T-helper 2 cell treated with Interferon-gamma antibody and Interleukin-4, amounts not matched to agents 5 μg/mL and 100 μg/mL, for 36 hours (primary cell): ENCODE measurements around the gene SERPINB3.
"Not testable (repeated sequence)": the region's sequence is repeated elsewhere in the genome, so short reads cannot be mapped to it uniquely, and the experiment has no call there.

Experiments
- DNase-seq: peaks from one replicate; pipeline ENCODE4 v3.0.0; 2021; ENCODE audit warnings: low spot score
- H3K27ac Mint-ChIP-seq: one replicate; pipeline ENCODE4 v1.8.0; 2021; ENCODE audit warnings: mild to moderate bottlenecking, mixed read lengths
- H3K27me3 Mint-ChIP-seq: one replicate; pipeline ENCODE4 v1.8.0; 2021; ENCODE audit warnings: low read depth, mixed read lengths
- H3K36me3 Mint-ChIP-seq: one replicate; pipeline ENCODE4 v1.8.0; 2021; ENCODE audit warnings: low read depth, mixed read lengths
- H3K4me1 Mint-ChIP-seq: one replicate; pipeline ENCODE4 v1.8.0; 2021; ENCODE audit warnings: low read depth, mixed read lengths
- H3K4me3 Mint-ChIP-seq: one replicate; pipeline ENCODE4 v1.8.0; 2022; ENCODE audit warnings: mild to moderate bottlenecking, moderate library complexity, mixed read lengths
- H3K9me3 Mint-ChIP-seq: one replicate; pipeline ENCODE4 v1.8.0; 2021; ENCODE audit warnings: mixed read lengths

SERPINB3 gene

GRCh38 chr18:63679820-63680606 is 18.3 kb upstream of the SERPINB3 start:
- H3K4me1 Mint-ChIP-seq = no peaks in the 10 kb centered on the region
- no peaks in the 10 kb centered on the region for H3K36me3 Mint-ChIP-seq
- H3K4me3 Mint-ChIP-seq = no peak overlapping the region
- H3K27ac Mint-ChIP-seq = no peak overlapping the region
- no peaks in the 10 kb centered on the region for H3K27me3 Mint-ChIP-seq
- no peaks in the 10 kb centered on the region for H3K9me3 Mint-ChIP-seq
- DNase-seq = no peak

GRCh38 chr18:63677500-63678225 is 16.0 kb upstream of the SERPINB3 start:
- DNase-seq = no peak
- Mint-ChIP-seq H3K4me3 (no peak overlapping the region), H3K27ac (no peak overlapping the region), H3K9me3 (no peaks in the 10 kb centered on the region), H3K27me3 (no peaks in the 10 kb centered on the region), H3K4me1 (no peaks in the 10 kb centered on the region), H3K36me3 (no peaks in the 10 kb centered on the region)

GRCh38 chr18:63676526-63677323 is 15.0 kb upstream of the SERPINB3 start:
- DNase-seq = no peak
- H3K27ac Mint-ChIP-seq = no peak overlapping the region
- H3K4me1 Mint-ChIP-seq = no peaks in the 10 kb centered on the region
- H3K36me3 Mint-ChIP-seq = no peaks in the 10 kb centered on the region
- no peaks in the 10 kb centered on the region for H3K9me3 Mint-ChIP-seq
- H3K27me3 Mint-ChIP-seq = no peaks in the 10 kb centered on the region
- no peak overlapping the region for H3K4me3 Mint-ChIP-seq

- Mint-ChIP-seq H3K4me3 (no peak overlapping the region), H3K9me3 (peaks cover 8% of the 10 kb centered on the region), H3K4me1 (no peaks in the 10 kb centered on the region), H3K27ac (no peak overlapping the region), H3K36me3 (no peaks in the 10 kb centered on the region), H3K27me3 (no peaks in the 10 kb centered on the region)
- no peak for DNase-seq
Observed at GRCh38 chr18:63664571-63664970, 2.9 kb upstream of the SERPINB3 start.

GRCh38 chr18:63658920-63659319 is 2.8 kb downstream of the SERPINB3 start:
- DNase-seq, H3K4me1 Mint-ChIP-seq, H3K4me3 Mint-ChIP-seq, H3K36me3 Mint-ChIP-seq, H3K9me3 Mint-ChIP-seq, H3K27ac Mint-ChIP-seq, H3K27me3 Mint-ChIP-seq: not testable (repeated sequence)

- not testable (repeated sequence) for H3K27ac Mint-ChIP-seq, H3K27me3 Mint-ChIP-seq, H3K36me3 Mint-ChIP-seq, DNase-seq, H3K4me1 Mint-ChIP-seq, H3K4me3 Mint-ChIP-seq, H3K9me3 Mint-ChIP-seq
Observed at GRCh38 chr18:63650271-63650670, 11.4 kb downstream of the SERPINB3 start.

- Mint-ChIP-seq H3K9me3 (no peaks in the 10 kb centered on the region), H3K4me1 (no peaks in the 10 kb centered on the region), H3K36me3 (no peaks in the 10 kb centered on the region), H3K4me3 (no peak overlapping the region), H3K27ac (no peak overlapping the region), H3K27me3 (peaks cover 2% of the 10 kb centered on the region)
- DNase-seq = no peak
Observed at GRCh38 chr18:63648241-63648640, 13.5 kb downstream of the SERPINB3 start.

- no peaks in the 10 kb centered on the region for H3K9me3 Mint-ChIP-seq
- no peak for DNase-seq
- no peak overlapping the region for H3K27ac Mint-ChIP-seq
Observed at GRCh38 chr18:63646936-63647335, 14.8 kb downstream of the SERPINB3 start.

GRCh38 chr18:63644694-63645093 is 17.0 kb downstream of the SERPINB3 start:
- not testable (repeated sequence) for H3K36me3 Mint-ChIP-seq, H3K9me3 Mint-ChIP-seq, H3K4me3 Mint-ChIP-seq, H3K27ac Mint-ChIP-seq, H3K27me3 Mint-ChIP-seq, DNase-seq, H3K4me1 Mint-ChIP-seq

More at GRCh38 chr18:63646936-63647335, 14.8 kb downstream of the SERPINB3 start:
- Mint-ChIP-seq H3K4me1 (no peaks in the 10 kb centered on the region), H3K27me3 (no peaks in the 10 kb centered on the region), H3K36me3 (no peaks in the 10 kb centered on the region), H3K4me3 (no peak overlapping the region)

GRCh38 chr18:63644142-63644541 is 17.6 kb downstream of the SERPINB3 start, which contains the start of gene SERPINB4:
Gene SERPINB4, minus strand, starts transcription at chr18:63644256. Its CDS starts 679 bp downstream, at chr18:63643577.
- not testable (repeated sequence) for H3K36me3 Mint-ChIP-seq, H3K9me3 Mint-ChIP-seq, DNase-seq, H3K4me1 Mint-ChIP-seq, H3K27ac Mint-ChIP-seq, H3K27me3 Mint-ChIP-seq, H3K4me3 Mint-ChIP-seq

- H3K4me3 Mint-ChIP-seq, H3K36me3 Mint-ChIP-seq, H3K27me3 Mint-ChIP-seq, DNase-seq, H3K4me1 Mint-ChIP-seq, H3K9me3 Mint-ChIP-seq, H3K27ac Mint-ChIP-seq: not testable (repeated sequence)
Observed at GRCh38 chr18:63642668-63643356, 18.9 kb downstream of the SERPINB3 start.

- not testable (repeated sequence) for H3K4me3 Mint-ChIP-seq, H3K27ac Mint-ChIP-seq, H3K4me1 Mint-ChIP-seq, H3K9me3 Mint-ChIP-seq, DNase-seq, H3K36me3 Mint-ChIP-seq, H3K27me3 Mint-ChIP-seq
Observed at GRCh38 chr18:63641157-63641680, 20.5 kb downstream of the SERPINB3 start.

- Mint-ChIP-seq H3K36me3 (no peaks in the 10 kb centered on the region), H3K4me1 (no peaks in the 10 kb centered on the region), H3K27me3 (no peaks in the 10 kb centered on the region), H3K27ac (no peak overlapping the region), H3K4me3 (no peak overlapping the region), H3K9me3 (no peaks in the 10 kb centered on the region)
- no peak for DNase-seq
Observed at GRCh38 chr18:63637703-63638102, 24.0 kb downstream of the SERPINB3 start.
